ENCODE data around the gene MBP.

DNA sequence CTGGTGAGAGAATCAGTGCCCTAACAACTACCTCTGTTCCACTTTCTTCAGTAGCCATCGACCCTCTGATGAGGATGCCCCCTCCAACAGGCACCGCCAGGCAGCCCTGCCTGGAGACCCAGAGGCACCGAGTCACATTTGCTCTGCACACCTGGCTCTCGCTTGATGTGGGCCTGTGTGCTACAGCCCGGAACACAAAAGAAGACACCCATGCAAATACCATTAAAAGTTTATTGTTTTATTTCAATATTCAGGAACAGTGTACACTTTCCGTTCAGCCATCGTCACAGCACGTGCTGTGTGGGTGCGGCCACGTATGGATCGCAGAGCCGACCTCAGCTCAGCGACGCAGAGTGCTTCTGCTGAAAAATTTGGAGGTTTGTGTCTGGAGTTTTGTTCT is 154.0 kb downstream of the MBP start:
- TF ChIP-seq, protein P1, sequence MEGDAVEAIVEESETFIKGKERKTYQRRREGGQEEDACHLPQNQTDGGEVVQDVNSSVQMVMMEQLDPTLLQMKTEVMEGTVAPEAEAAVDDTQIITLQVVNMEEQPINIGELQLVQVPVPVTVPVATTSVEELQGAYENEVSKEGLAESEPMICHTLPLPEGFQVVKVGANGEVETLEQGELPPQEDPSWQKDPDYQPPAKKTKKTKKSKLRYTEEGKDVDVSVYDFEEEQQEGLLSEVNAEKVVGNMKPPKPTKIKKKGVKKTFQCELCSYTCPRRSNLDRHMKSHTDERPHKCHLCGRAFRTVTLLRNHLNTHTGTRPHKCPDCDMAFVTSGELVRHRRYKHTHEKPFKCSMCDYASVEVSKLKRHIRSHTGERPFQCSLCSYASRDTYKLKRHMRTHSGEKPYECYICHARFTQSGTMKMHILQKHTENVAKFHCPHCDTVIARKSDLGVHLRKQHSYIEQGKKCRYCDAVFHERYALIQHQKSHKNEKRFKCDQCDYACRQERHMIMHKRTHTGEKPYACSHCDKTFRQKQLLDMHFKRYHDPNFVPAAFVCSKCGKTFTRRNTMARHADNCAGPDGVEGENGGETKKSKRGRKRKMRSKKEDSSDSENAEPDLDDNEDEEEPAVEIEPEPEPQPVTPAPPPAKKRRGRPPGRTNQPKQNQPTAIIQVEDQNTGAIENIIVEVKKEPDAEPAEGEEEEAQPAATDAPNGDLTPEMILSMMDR (conservative IDR thresholded peaks at IDR 0.05): no peak
- no peak for TF ChIP-seq ZFX (IDR thresholded peaks at IDR 0.05)

All from C4-2B (cell line).